Peyer's patch (tissue), 4 donors: ENCODE results near the gene CDX4.

Experiments used
- CTCF ChIP-seq, 6 experiments: fragments of 450-650 bp in 4 of 6; fragments of 200-600 bp in 2 of 6; sonication (generic) in 1 of 6; IDR thresholded peaks; one replicate each; pipeline ENCODE4 v1.5.1; 2017 to 2019; ENCODE audit warnings: antibody characterized with exemption in 6 of 6, mild to moderate bottlenecking in 3 of 6, moderate library complexity in 1 of 6
- POLR2A ChIP-seq, 2 donors: fragments of 450-650 bp; IDR thresholded peaks; one replicate each; pipeline ENCODE4 v1.5.1; 2017; ENCODE audit warnings: antibody characterized with exemption in 2 of 2, mild to moderate bottlenecking in 2 of 2, moderate library complexity in 2 of 2

GRCh38 chrX:73490661-73491060 is 43.8 kb downstream of the CDX4 start:
- TF ChIP-seq CTCF (IDR thresholded peaks at IDR 0.05) = no peak
- TF ChIP-seq POLR2A (IDR thresholded peaks at IDR 0.05) = no peak
